GM18907 (cell line): Measurements from ENCODE around the gene GGA3.
"Not testable (repeated sequence)": the region's sequence is repeated elsewhere in the genome, so short reads cannot be mapped to it uniquely, and the experiment has no call there.

Experiments
- ATAC-seq: cut with Tn5 transposase; IDR thresholded peaks from one replicate; pipeline ENCODE4 v1.9.1; 2021; ENCODE audit warnings: mild to moderate bottlenecking, moderate library complexity; ENCODE audit not compliant: unreplicated experiment

The GGA3 gene

GRCh38 chr17:75273977-75274708 is 12.7 kb upstream of the GGA3 start:
- no peak for ATAC-seq

- no peak for ATAC-seq
Measured at GRCh38 chr17:75272848-75273184, 11.4 kb upstream of the GGA3 start.

GRCh38 chr17:75271955-75272847 is 10.8 kb upstream of the GGA3 start:
- ATAC-seq: no peak

GRCh38 chr17:75271233-75271954 is 10.0 kb upstream of the GGA3 start:
- ATAC-seq: peak; percentile 66

- ATAC-seq: no peak
Measured at GRCh38 chr17:75270966-75271232, 9.5 kb upstream of the GGA3 start, which contains the start of gene MIF4GD. Gene MIF4GD (minus strand): TSS chr17:75271231. CDS start chr17:75270195, 1,036 bp downstream.

GRCh38 chr17:75270218-75270965 is 9.0 kb upstream of the GGA3 start:
- peak; percentile 36 for ATAC-seq

GRCh38 chr17:75269844-75270217 is 8.4 kb upstream of the GGA3 start:
- ATAC-seq: no peak

- no peak for ATAC-seq
Measured at GRCh38 chr17:75267411-75268232, 6.2 kb upstream of the GGA3 start.

GRCh38 chr17:75267153-75267410 is 5.7 kb upstream of the GGA3 start:
- no peak for ATAC-seq

- no peak for ATAC-seq
Measured at GRCh38 chr17:75266316-75267152, 5.1 kb upstream of the GGA3 start.

GRCh38 chr17:75265614-75266315 is 4.4 kb upstream of the GGA3 start:
- no peak for ATAC-seq

- no peak for ATAC-seq
Measured at GRCh38 chr17:75263055-75263454, 1.6 kb upstream of the GGA3 start.

- ATAC-seq: peak; percentile 14
Measured at GRCh38 chr17:75262112-75262606, 753 bp upstream of the GGA3 start.

- peak; percentile 30 for ATAC-seq
Measured at GRCh38 chr17:75260641-75261335, 618 bp downstream of the GGA3 start.

GRCh38 chr17:75257228-75257627 is 4.2 kb downstream of the GGA3 start:
- not testable (repeated sequence) for ATAC-seq

GRCh38 chr17:75255954-75256698 is 5.3 kb downstream of the GGA3 start:
- ATAC-seq: not testable (repeated sequence)

- ATAC-seq: no peak
Measured at GRCh38 chr17:75252039-75252816, 9.2 kb downstream of the GGA3 start.
